ENCODE data around the gene PLAAT3. TPM values are rescaled to one million over a fixed set of nuclear protein-coding genes. Genes with fewer than 3 reads are reported as not detected.

PLAAT3 gene
- total and polyA plus RNA-seq, 2 of the 8 experiments (the other 6 are each of a cell fraction or from before 2014, with no cell fraction given) = 109 to 190 TPM

DNA sequence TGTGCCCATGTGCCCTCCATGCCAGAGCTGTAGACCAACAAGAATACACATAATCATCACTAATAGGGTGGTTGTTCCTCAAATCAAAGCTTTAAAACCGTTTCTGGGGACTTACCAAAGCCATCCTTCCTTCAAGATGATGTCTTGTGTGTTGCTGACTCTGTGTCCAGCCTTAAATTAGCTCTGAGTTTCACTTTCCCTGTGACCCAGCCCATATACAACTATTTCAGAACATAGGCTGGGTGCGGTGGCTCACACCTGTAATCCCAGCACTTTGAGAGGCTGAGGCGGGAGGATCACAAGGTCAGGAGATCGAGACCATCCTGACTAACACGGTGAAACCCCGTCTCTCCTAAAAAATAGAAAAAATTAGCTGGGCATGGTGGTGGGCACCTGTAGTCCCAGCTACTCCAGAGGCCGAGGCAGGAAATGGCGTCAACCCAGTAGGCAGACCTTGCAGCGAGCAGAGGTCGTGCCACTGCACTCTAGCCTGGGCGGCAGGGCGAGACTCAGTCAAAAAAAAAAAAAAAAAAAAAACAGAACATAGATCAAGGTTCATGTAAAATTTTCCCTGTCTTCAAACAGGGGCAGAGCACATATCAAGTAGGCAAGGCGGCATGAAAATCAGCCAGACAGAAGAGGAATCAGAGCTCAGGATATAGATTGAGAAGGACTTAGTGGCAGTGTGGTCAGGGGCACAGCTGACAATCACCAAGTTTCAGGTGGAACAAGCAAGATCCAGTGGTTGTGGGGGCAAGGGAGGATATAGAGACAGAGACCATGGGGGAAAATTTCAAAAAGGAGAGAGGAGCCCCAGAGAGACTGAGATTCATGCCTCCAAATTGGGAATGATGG lies 50.8 kb downstream of the PLAAT3 start, which contains the start of gene PLAAT2 (continued):
- TF ChIP-seq, protein P1, sequence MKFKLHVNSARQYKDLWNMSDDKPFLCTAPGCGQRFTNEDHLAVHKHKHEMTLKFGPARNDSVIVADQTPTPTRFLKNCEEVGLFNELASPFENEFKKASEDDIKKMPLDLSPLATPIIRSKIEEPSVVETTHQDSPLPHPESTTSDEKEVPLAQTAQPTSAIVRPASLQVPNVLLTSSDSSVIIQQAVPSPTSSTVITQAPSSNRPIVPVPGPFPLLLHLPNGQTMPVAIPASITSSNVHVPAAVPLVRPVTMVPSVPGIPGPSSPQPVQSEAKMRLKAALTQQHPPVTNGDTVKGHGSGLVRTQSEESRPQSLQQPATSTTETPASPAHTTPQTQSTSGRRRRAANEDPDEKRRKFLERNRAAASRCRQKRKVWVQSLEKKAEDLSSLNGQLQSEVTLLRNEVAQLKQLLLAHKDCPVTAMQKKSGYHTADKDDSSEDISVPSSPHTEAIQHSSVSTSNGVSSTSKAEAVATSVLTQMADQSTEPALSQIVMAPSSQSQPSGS (IDR thresholded peaks at IDR 0.05; ENCODE audit: low read length) = no peak
- TF ChIP-seq SIN3A (conservative IDR thresholded peaks at IDR 0.05 in 1 of 2, IDR thresholded peaks at IDR 0.05 in 1 of 2; ENCODE audit: low read depth in 1 of 2, low read length in 2 of 2) (no peak), CBX8 (IDR thresholded peaks at IDR 0.05; ENCODE audit: borderline replicate concordance, low read depth, low read length) (no peak), HDAC6 (IDR thresholded peaks at IDR 0.05; ENCODE audit: low read depth, low read length) (no peak)
- TF ChIP-seq, protein P2, sequence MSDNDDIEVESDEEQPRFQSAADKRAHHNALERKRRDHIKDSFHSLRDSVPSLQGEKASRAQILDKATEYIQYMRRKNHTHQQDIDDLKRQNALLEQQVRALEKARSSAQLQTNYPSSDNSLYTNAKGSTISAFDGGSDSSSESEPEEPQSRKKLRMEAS (IDR thresholded peaks at IDR 0.05) = no peak
